ENCODE data around the gene HIC2. TPM values are rescaled to one million over a fixed set of nuclear protein-coding genes. Genes with fewer than 3 reads are reported as not detected.

The HIC2 gene
- 1.7 and 2.1 TPM in 2 replicates for total RNA-seq

GRCh38 chr22:21417227-21417746 is at the start of gene HIC2:
Gene HIC2, plus strand, starts transcription at chr22:21417371. Its CDS starts 25,461 bp downstream, at chr22:21442832.

DNA sequence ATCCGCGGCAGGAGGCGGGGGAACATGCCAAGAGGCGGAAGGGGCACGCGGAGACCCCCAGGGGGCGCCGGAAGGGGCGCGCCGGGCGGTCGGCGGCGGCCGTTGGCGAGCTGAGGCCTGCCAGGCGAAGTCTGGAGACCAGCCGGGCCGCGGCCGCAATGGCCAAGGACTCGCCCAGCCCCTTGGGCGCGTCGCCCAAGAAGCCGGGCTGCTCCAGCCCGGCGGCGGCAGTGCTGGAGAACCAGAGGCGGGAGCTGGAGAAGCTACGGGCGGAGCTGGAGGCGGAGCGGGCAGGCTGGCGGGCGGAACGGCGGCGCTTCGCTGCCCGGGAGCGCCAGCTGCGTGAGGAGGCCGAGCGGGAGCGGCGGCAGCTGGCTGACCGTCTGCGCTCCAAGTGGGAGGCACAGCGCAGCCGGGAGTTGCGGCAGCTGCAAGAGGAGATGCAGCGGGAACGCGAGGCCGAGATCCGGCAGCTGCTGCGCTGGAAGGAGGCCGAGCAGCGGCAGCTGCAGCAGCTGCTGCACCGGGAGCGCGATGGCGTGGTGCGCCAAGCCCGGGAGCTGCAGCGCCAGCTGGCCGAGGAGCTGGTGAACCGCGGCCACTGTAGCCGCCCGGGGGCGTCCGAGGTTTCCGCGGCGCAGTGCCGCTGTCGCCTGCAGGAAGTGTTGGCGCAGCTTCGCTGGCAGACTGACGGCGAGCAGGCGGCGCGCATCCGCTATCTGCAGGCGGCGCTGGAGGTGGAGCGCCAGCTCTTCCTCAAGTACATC is 33.3 kb upstream of the HIC2 start, which contains the start of gene RIMBP3B:
Gene RIMBP3B (plus strand): TSS at position 51 of the 767 bp plus-strand sequence. CDS start 108 bp downstream, at position 159.

GRCh38 chr22:21467337-21468193 is 50.4 kb downstream of the HIC2 start, which contains the start of gene TMEM191C:
Gene TMEM191C, plus strand, starts transcription at chr22:21467387. Its CDS starts 73 bp downstream, at chr22:21467460.

Other genes starting within 250 kb of the HIC2 start
- 0.30 TPM in 1 of 2 replicates, not detected in the other for gene RIMBP3B, start 33.6 kb upstream of the HIC2 start, total RNA-seq
- gene TMEM191C, start 50.0 kb downstream of the HIC2 start, total RNA-seq, result 0.15 and 0.50 TPM in 2 replicates
- 0.15 and 0.17 TPM in 2 replicates for gene RIMBP3C, start 134.1 kb downstream of the HIC2 start, total RNA-seq
- 68.3 and 71.9 TPM in 2 replicates for gene UBE2L3, start 150.3 kb downstream of the HIC2 start, total RNA-seq
- gene YDJC, start 212.7 kb downstream of the HIC2 start, total RNA-seq, result 52.0 and 57.8 TPM in 2 replicates
- gene CCDC116, start 215.4 kb downstream of the HIC2 start, total RNA-seq, result not detected in 2 replicates
- 61.7 and 72.7 TPM in 2 replicates for gene SDF2L1, start 224.9 kb downstream of the HIC2 start, total RNA-seq
- 25.6 and 26.5 TPM in 2 replicates for gene PPIL2, start 248.6 kb downstream of the HIC2 start, total RNA-seq

All from bronchus fibroblast of lung (primary cell).